Measurements from ENCODE around the gene RNF212. TPM values are rescaled to one million over a fixed set of nuclear protein-coding genes. Genes with fewer than 3 reads are reported as not detected.

Gene RNF212
- total and polyA plus RNA-seq, 3 experiments from 2014 or later = 1.2 to 2.0 (median 1.2) TPM

- H3K36me3 ChIP-seq (ENCODE audit: insufficient read depth, low read length) = no peaks in the 10 kb centered on the region
- Mint-ChIP-seq H3K36me3 (no peaks in the 10 kb centered on the region), H3K27me3 (no peaks in the 10 kb centered on the region), H3K9me3 (no peaks in the 10 kb centered on the region), H3K4me1 (no peaks in the 10 kb centered on the region), H3K4me3 (no peak overlapping the region), H3K27ac (no peak overlapping the region)
- DNase-seq = no peak
- no peaks in the 10 kb centered on the region for H3K27me3 ChIP-seq (ENCODE audit: insufficient read depth, low read length, poor library complexity, severe bottlenecking)
- H3K27ac ChIP-seq (ENCODE audit: low read depth, low read length) = no peak overlapping the region
- ChIA-PET POLR2A (no interaction called here), CTCF (no interaction called here)
- H3K4me1 ChIP-seq (ENCODE audit: insufficient read depth, low read length) = no peaks in the 10 kb centered on the region
- H3K9me3 ChIP-seq (ENCODE audit: low read length) = no peaks in the 10 kb centered on the region
- no peak overlapping the region for H3K4me3 ChIP-seq (ENCODE audit: low read length)
Observed at GRCh38 chr4:1099270-1099669, 14.1 kb downstream of the RNF212 start.

- ChIA-PET POLR2A (no interaction called here), CTCF (no interaction called here)
- H3K27me3 Mint-ChIP-seq = peaks cover 0 to 5% of the 10 kb centered on the region in 2 donors
- H3K36me3 Mint-ChIP-seq = no peaks in the 10 kb centered on the region
- Histone ChIP-seq H3K9me3 (ENCODE audit: low read length) (no peaks in the 10 kb centered on the region), H3K27ac (ENCODE audit: low read depth, low read length) (no peak overlapping the region), H3K27me3 (ENCODE audit: insufficient read depth, low read length, poor library complexity, severe bottlenecking) (no peaks in the 10 kb centered on the region), H3K4me1 (ENCODE audit: insufficient read depth, low read length) (no peaks in the 10 kb centered on the region), H3K36me3 (ENCODE audit: insufficient read depth, low read length) (no peaks in the 10 kb centered on the region), H3K4me3 (ENCODE audit: low read length) (no peak overlapping the region)
- H3K27ac Mint-ChIP-seq = no peak overlapping the region
- no peaks in the 10 kb centered on the region for H3K9me3 Mint-ChIP-seq
- no peak overlapping the region for H3K4me3 Mint-ChIP-seq
- DNase-seq = no peak
- H3K4me1 Mint-ChIP-seq = no peaks in the 10 kb centered on the region
Observed at GRCh38 chr4:1098311-1098925, 14.9 kb downstream of the RNF212 start.

GRCh38 chr4:1097553-1097952 lies 15.8 kb downstream of the RNF212 start:
- Histone ChIP-seq H3K4me1 (ENCODE audit: insufficient read depth, low read length) (no peaks in the 10 kb centered on the region), H3K27me3 (ENCODE audit: insufficient read depth, low read length, poor library complexity, severe bottlenecking) (no peaks in the 10 kb centered on the region), H3K27ac (ENCODE audit: low read depth, low read length) (no peak overlapping the region), H3K9me3 (ENCODE audit: low read length) (no peaks in the 10 kb centered on the region), H3K36me3 (ENCODE audit: insufficient read depth, low read length) (no peaks in the 10 kb centered on the region), H3K4me3 (ENCODE audit: low read length) (no peak overlapping the region)
- CTCF ChIA-PET = no interaction called here
- Mint-ChIP-seq H3K27ac (no peak overlapping the region), H3K4me1 (no peaks in the 10 kb centered on the region), H3K36me3 (no peaks in the 10 kb centered on the region), H3K4me3 (no peak overlapping the region), H3K9me3 (no peaks in the 10 kb centered on the region), H3K27me3 (peaks cover 3 to 5% of the 10 kb centered on the region in 2 donors)
- DNase-seq = no peak
- POLR2A ChIA-PET = no interaction called here

GRCh38 chr4:1096841-1097240 lies 16.5 kb downstream of the RNF212 start:
- CTCF ChIA-PET = no interaction called here
- Mint-ChIP-seq H3K9me3 (no peaks in the 10 kb centered on the region), H3K27ac (no peak overlapping the region), H3K36me3 (no peaks in the 10 kb centered on the region), H3K27me3 (peaks cover 4 to 5% of the 10 kb centered on the region in 2 donors), H3K4me1 (no peaks in the 10 kb centered on the region), H3K4me3 (no peak overlapping the region)
- Histone ChIP-seq H3K4me1 (ENCODE audit: insufficient read depth, low read length) (no peaks in the 10 kb centered on the region), H3K9me3 (ENCODE audit: low read length) (no peaks in the 10 kb centered on the region), H3K4me3 (ENCODE audit: low read length) (no peak overlapping the region), H3K36me3 (ENCODE audit: insufficient read depth, low read length) (no peaks in the 10 kb centered on the region), H3K27ac (ENCODE audit: low read depth, low read length) (no peak overlapping the region), H3K27me3 (ENCODE audit: insufficient read depth, low read length, poor library complexity, severe bottlenecking) (no peaks in the 10 kb centered on the region)
- no peak for DNase-seq
- POLR2A ChIA-PET = no interaction called here

- Histone ChIP-seq H3K9me3 (ENCODE audit: low read length) (no peaks in the 10 kb centered on the region), H3K4me1 (ENCODE audit: insufficient read depth, low read length) (no peaks in the 10 kb centered on the region), H3K27me3 (ENCODE audit: insufficient read depth, low read length, poor library complexity, severe bottlenecking) (no peaks in the 10 kb centered on the region), H3K27ac (ENCODE audit: low read depth, low read length) (no peak overlapping the region), H3K4me3 (ENCODE audit: low read length) (no peak overlapping the region), H3K36me3 (ENCODE audit: insufficient read depth, low read length) (no peaks in the 10 kb centered on the region)
- POLR2A ChIA-PET = no interaction called here
- Mint-ChIP-seq H3K9me3 (peaks cover 0 to 7% (median 6%) of the 10 kb centered on the region in 5 donors), H3K27me3 (peaks cover 5 to 6% of the 10 kb centered on the region in 2 donors), H3K4me1 (no peaks in the 10 kb centered on the region), H3K36me3 (peaks cover 0 to 8% (median under 1%) of the 10 kb centered on the region in 3 donors), H3K4me3 (no peak overlapping the region), H3K27ac (no peak overlapping the region)
- DNase-seq = no peak
- CTCF ChIA-PET = no interaction called here
Observed at GRCh38 chr4:1094336-1094690, 19.1 kb downstream of the RNF212 start.

- ChIA-PET CTCF (no interaction called here), POLR2A (no interaction called here)
- H3K4me1 ChIP-seq (ENCODE audit: insufficient read depth, low read length) = no peaks in the 10 kb centered on the region
- H3K4me3 ChIP-seq (ENCODE audit: low read length) = no peak overlapping the region
- H3K36me3 ChIP-seq (ENCODE audit: insufficient read depth, low read length) = no peaks in the 10 kb centered on the region
- no peaks in the 10 kb centered on the region for H3K9me3 ChIP-seq (ENCODE audit: low read length)
- Mint-ChIP-seq H3K27me3 (peaks cover 5 to 6% of the 10 kb centered on the region in 2 donors), H3K36me3 (peaks cover 0 to 12% (median 2%) of the 10 kb centered on the region in 3 donors), H3K27ac (no peak overlapping the region), H3K9me3 (peaks cover 0 to 10% (median 9%) of the 10 kb centered on the region in 5 donors), H3K4me3 (no peak overlapping the region), H3K4me1 (no peaks in the 10 kb centered on the region)
- no peak overlapping the region for H3K27ac ChIP-seq (ENCODE audit: low read depth, low read length)
- no peaks in the 10 kb centered on the region for H3K27me3 ChIP-seq (ENCODE audit: insufficient read depth, low read length, poor library complexity, severe bottlenecking)
- DNase-seq = no peak
Observed at GRCh38 chr4:1093391-1094335, 19.7 kb downstream of the RNF212 start.

- ChIA-PET POLR2A (no interaction called here), CTCF (no interaction called here)
- H3K9me3 ChIP-seq (ENCODE audit: low read length) = no peaks in the 10 kb centered on the region
- H3K4me1 ChIP-seq (ENCODE audit: insufficient read depth, low read length) = no peaks in the 10 kb centered on the region
- no peaks in the 10 kb centered on the region for H3K27me3 ChIP-seq (ENCODE audit: insufficient read depth, low read length, poor library complexity, severe bottlenecking)
- H3K27me3 Mint-ChIP-seq = peaks cover 5 to 6% of the 10 kb centered on the region in 2 donors
- H3K27ac Mint-ChIP-seq = no peak overlapping the region
- DNase-seq = no peak
- peaks cover 5 to 15% (median 14%) of the 10 kb centered on the region in 5 donors for H3K9me3 Mint-ChIP-seq
- H3K4me3 Mint-ChIP-seq = no peak overlapping the region
- no peaks in the 10 kb centered on the region for H3K36me3 ChIP-seq (ENCODE audit: insufficient read depth, low read length)
- H3K36me3 Mint-ChIP-seq = peaks cover under 1 to 19% (median 2%) of the 10 kb centered on the region in 3 donors
- no peak overlapping the region for H3K4me3 ChIP-seq (ENCODE audit: low read length)
- H3K27ac ChIP-seq (ENCODE audit: low read depth, low read length) = no peak overlapping the region
- H3K4me1 Mint-ChIP-seq = peaks cover 0 to under 1% (median 0%) of the 10 kb centered on the region in 3 donors
Observed at GRCh38 chr4:1092983-1093361, 20.4 kb downstream of the RNF212 start.

All from CD8-positive, alpha-beta memory T cell (primary cell).